HG03442 (cell line): ENCODE measurements around the gene GTF2A1.

ENCODE experiments used
- ATAC-seq: cut with Tn5 transposase; IDR thresholded peaks from one replicate; pipeline ENCODE4 v1.9.1; 2021; ENCODE audit warnings: mild to moderate bottlenecking, moderate library complexity; ENCODE audit not compliant: unreplicated experiment

Gene GTF2A1

DNA sequence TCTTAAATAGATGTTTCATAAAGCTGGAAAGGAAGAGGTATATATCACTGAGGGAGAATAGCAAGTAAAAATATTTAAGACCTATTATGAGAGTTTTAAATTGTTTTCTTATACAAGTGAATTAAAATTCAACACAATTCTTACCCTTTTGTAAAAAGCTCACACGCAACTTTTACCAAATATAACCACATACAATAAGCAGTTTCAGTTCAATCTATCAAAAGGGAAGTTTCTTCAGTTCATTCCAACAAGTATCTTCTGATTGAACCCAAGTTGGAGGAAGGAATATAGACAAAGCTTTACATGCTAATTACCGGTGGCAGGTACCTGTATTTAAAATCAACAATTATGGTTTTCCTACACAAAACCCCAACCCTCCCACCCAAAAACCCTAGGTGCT is 41.1 kb downstream of the GTF2A1 start:
- ATAC-seq = no peak

GRCh38 chr14:81178063-81178462 is 42.7 kb downstream of the GTF2A1 start:
- peak; percentile 66 for ATAC-seq

DNA sequence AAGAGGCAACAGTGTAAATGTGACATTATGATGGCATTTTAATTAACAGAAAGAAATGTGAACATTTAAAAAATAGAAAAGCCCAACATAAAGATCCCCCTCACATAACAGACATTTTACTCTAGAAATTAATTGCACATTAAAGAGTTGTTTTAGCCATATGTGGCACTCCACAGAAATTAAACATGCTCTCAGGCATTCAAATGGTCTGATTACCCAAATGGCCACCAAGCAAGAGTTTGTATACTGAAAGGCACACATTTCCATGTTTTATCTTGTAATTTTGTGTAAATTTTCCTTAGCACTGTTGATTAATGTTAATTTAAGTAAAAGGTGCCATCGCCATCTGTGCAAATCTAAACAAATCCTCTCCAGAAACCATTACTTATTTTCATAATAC is 43.5 kb downstream of the GTF2A1 start:
- ATAC-seq = no peak

- no peak for ATAC-seq
These were observed 44.5 kb downstream of the GTF2A1 start for GRCh38 chr14:81176241-81176640.

DNA sequence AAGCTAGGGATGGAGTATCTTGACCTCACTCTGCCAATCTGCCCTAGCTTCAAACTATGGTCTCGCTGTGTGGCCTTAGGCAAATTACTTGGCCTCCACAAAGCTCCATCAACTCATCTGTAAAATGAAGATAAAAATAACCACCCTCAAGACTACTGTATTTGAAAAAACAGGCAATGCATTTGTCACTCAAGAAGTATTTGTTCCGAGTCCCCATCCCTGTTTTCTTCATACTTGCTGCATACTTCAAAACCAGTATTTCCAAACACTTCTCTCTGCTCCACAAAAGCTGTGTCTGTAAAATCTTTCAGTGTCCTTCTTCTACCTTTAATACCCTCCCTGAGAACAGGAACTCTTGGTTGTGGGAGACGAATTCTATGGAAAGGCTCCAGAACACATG is 47.9 kb downstream of the GTF2A1 start:
- peak; percentile 28 for ATAC-seq

DNA sequence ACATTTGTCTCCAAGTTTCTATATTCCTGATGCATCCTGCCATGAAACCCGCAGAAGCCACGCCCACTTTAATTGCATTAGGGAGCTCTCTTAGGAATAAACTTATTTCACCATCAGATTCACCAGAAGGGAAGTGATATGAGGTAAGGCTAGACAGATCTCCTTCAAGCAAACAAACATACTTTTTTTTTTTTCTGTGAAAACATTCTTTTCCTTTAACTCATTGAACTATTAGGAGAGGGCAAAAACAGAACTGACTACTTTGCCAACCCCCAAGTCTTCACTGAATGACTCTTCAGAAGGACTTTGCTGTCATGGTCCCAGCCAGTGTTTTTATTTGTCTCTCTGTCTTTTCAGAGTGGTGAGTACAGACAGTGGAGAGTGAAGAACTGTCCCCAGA is 48.4 kb downstream of the GTF2A1 start:
- peak; percentile 32 for ATAC-seq

DNA sequence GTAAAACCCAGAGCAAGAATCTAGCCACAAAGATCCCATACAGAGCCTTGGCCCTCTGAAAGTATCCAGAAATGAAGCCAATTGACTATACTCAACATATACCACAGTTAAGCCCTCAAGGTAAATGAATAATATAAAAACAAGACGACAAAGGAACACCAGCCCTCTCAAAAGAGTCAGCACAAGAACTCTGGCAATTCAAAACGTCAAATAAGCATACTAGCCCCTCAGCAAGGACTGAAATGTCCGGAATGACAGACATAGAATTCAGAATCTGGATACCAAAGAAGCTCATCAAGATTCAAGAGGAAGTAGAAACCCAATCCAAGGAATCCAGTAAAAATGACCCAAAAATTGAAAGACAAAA is 49.9 kb downstream of the GTF2A1 start:
- no peak for ATAC-seq

DNA sequence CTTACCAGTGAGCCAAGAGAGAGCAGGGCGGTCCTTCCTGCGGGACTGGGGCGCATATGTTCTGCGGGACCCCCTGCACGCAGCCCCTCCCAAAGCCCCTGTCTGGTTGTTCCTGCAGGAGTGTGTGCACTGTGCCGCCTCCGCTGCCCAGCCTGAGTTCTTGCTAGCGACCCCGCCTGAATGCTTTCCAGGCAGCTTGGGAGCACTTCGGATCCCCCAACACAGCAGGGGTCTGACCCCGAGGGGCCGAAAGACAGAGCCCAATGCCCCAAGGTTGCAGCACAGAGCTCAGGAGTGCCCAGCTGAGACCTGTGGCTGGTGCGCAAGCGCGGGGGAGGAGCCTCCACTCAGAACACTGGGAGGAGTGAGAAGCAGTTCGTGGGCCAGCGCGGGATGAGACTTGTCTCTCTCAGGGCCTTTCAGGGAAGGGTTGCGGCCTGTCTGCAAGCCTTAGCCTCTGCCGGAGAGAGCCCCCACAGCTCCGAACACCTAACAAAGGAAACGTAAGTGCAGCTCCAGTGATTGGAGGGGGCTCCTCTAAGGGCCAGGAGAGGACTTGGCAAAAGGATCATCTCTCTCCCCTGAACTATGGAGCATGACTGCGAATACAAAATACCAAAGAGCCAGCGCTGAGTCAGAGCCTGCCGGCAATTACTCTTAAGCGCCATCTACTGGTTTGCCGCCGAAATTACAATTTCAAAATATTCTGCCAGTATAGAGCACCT is 50.5 kb downstream of the GTF2A1 start:
- peak; percentile 93 for ATAC-seq

DNA sequence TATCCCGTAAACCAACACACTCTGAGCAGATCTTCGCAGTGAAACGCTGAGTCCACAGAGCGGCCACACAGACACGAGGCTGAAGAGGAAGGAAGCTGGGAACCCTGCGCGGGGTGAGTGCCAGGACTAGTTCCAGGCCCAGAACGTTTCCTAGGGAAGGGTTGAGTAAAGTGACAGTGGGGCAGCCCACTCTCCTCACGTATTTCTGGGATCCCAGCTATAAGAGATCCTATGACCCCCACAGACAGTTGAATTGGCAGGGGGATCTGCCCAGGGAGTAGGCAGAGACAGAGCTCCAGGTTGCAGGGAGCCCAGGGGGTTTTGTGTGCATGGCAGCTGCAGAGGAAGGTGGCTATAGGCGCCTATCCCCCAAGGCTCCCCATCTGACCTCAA is 51.1 kb downstream of the GTF2A1 start:
- peak; percentile 10 for ATAC-seq

- no peak for ATAC-seq
These were observed 51.5 kb downstream of the GTF2A1 start for GRCh38 chr14:81169267-81169666.

DNA sequence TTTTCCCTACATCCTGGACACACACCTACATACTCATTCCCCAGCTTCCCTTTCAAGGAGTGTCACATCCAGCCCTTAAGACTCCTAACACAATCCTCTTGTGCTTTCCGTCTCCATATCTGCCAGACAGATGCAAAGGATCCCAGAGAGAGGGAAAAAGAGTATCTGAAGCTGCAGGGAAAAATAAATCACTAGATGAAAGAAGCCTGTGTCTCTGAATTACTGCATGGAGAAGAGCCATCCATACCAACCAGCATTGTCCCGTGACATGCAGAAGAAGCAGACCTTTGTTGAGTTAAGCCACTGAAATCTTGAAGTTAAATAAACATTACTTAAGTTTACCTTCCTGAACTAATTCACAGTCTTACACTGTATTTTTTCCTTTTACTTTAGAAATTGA is 54.6 kb downstream of the GTF2A1 start:
- ATAC-seq = no peak

GRCh38 chr14:81165188-81165587 is 55.6 kb downstream of the GTF2A1 start:
- no peak for ATAC-seq

DNA sequence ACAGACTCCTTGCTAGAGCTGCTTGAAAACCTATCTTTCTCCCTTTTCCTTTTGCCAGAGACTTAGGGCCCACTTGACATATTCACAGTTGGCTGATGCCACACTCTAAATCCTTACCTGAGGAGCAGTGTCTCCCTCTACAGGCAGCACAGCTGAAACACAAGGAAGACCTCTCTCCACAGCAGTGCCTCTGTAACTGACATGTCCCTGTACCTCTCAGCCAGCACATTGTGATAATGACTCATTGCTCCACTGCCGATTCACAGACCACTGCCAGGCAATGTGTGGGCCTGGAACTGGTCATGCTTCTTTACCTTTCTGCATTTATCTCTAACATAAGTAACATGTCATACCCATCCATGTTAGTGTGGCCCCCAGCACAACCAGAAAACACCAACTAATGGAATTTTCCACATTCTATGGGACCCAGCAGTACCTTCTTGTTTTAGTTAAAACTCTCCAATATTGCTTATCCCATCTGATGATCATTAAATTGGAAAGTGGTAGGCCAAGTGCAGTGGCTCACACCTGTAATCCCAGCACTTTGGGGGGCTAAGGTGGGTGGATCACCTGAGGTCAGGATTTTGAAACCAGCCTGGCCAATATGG is 56.5 kb downstream of the GTF2A1 start:
- peak; percentile 97 for ATAC-seq

GRCh38 chr14:81162941-81163340 is 57.8 kb downstream of the GTF2A1 start:
- no peak for ATAC-seq

GRCh38 chr14:81161749-81162148 is 59.0 kb downstream of the GTF2A1 start:
- ATAC-seq = no peak

DNA sequence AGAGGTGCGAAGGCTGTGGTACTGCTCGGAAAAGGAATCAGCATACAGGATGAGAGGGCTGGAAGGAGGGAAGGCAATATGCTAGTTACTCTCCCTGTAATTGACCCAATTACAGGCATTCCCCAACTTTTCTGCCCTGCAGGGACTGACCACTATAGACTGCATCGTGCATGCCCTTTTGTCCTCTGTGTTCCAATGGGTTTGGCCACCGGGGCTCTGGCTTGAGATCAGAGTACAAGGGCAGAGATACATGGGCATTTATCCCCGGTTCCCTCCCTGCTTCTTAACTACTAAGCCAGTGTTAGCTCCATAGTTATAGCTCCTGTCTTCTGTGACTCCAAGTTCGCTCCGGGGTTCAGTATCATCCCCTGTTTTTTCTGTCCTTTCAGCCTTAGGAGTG is 59.7 kb downstream of the GTF2A1 start:
- ATAC-seq = no peak

DNA sequence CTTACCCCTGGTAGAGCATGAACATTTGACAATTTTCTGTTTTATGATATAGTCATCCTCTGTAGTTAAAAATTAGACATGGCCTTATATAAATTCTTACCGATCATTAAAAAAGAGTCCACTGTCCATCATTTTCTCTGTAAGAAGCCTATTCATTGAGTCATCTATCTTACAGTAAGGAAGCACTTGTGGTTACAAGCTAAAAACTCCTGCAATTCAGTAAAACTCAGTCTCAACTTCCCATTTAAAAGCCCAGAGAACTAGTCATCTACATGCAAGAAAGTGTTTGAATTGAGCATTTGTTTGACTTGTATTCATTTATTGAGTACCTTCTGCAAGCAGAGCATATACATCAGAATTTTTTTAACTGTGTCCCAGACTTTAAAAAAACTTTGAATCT is 63.3 kb downstream of the GTF2A1 start:
- ATAC-seq = no peak

- peak; percentile 86 for ATAC-seq
These were observed 67.6 kb downstream of the GTF2A1 start for GRCh38 chr14:81153187-81153586.

GRCh38 chr14:81148635-81149034 is 72.1 kb downstream of the GTF2A1 start:
- no peak for ATAC-seq

GRCh38 chr14:81147140-81147897 is 73.4 kb downstream of the GTF2A1 start:
- ATAC-seq = peak; percentile 79

DNA sequence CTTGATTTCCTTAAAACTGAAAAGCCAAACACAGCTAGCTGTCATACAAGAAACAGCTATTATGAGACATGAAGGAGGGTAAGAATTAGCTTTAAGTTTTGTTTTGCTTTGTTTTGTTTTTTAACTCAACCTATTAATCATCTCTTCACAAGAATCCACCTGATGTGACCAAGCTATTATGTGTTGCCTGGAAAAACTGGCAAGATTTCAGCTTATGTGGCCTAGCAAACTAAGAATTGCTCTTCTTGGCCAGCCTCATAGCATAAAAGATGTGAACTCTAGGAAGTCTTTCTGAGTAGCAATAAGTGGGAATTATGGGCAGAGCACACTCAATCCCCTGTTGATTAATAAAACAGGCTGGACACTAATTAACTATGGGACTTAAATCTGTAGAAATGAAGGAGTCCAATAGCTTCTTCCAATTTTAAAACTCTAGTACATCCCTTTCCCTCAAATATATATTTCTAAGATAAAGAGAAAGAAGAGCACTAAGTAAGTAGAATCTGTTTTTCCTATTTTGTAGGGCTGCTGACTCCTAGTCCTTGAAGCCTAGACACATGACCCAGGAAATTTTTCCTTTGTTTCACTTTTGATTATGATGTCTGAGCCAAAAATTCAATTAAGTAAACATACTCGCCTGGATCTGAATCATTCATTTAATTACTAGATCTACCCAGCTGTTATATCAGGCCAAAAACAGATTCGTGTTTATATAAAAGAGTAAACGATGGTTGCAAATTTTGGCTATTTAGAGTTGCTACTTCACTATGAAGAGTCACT is 75.7 kb downstream of the GTF2A1 start:
- ATAC-seq = no peak
